B cell (primary cell): ENCODE results near the gene TBXA2R. TPM values are rescaled to one million over a fixed set of nuclear protein-coding genes. Genes with fewer than 3 reads are reported as not detected.

Experiments used
- ATAC-seq: fragments of 200-7000 bp; cut with Tn5 transposase; one replicate; pipeline ENCODE4 v1.10.0; 2021; ENCODE audit warnings: low read depth, mild to moderate bottlenecking, moderate number of reproducible peaks, moderate library complexity
- CTCF ChIA-PET: fragments of 350-600 bp; sonication (Branson Sonifier 250); formaldehyde crosslinking; loops from one replicate; lab custom pipeline; 2021; ENCODE audit warnings: antibody characterized with exemption, inconsistent platforms; lab: Charles Lee
- POLR2A ChIA-PET: fragments of 350-600 bp; sonication (Branson Sonifier 250); formaldehyde crosslinking; loops from one replicate; lab custom pipeline; 2021; ENCODE audit warnings: antibody characterized with exemption; lab: Charles Lee
- DNase-seq: peaks from one replicate; pipeline ENCODE4 v3.0.0; 2013
- H2AFZ ChIP-seq: 2 replicates; pipeline ENCODE4 v1.6.1; 2012; ENCODE audit warnings: mild to moderate bottlenecking, low read depth, low read length; ENCODE audit not compliant: insufficient read depth, poor library complexity, severe bottlenecking
- H3K27ac ChIP-seq, 2 donors: 1 replicate in 1 of 2; 2 replicates in 1 of 2; pipeline ENCODE4 v1.5.1; 2012 to 2013; ENCODE audit warnings: low read length in 2 of 2, mild to moderate bottlenecking in 2 of 2, moderate library complexity in 1 of 2
- H3K27me3 ChIP-seq, 4 experiments: fragments of 200-600 bp in 1 of 4; sonication (generic) in 1 of 4; replicated peaks in 1 of 4; 1 replicate in 2 of 4; 2 replicates in 2 of 4; pipeline versions ENCODE4 v1.6.1 to v1.7.0; 2013 to 2016; ENCODE audit warnings: low read length in 3 of 4, mild to moderate bottlenecking in 2 of 4, mixed read lengths in 1 of 4, moderate library complexity in 1 of 4; ENCODE audit not compliant: insufficient read depth in 4 of 4, control insufficient read depth in 3 of 4; ENCODE audit errors: control extremely low read depth in 1 of 4
- H3K36me3 ChIP-seq, 2 experiments: replicated peaks in 1 of 2; 1 replicate in 1 of 2; 2 replicates in 1 of 2; pipeline versions ENCODE4 v1.6.1 to v1.7.1; 2013; ENCODE audit warnings: low read length in 1 of 2; ENCODE audit not compliant: insufficient read depth in 2 of 2, control insufficient read depth in 1 of 2; ENCODE audit errors: control extremely low read depth in 1 of 2, extremely low read depth in 1 of 2
- H3K4me1 ChIP-seq, 2 donors: fragments of 200-600 bp in 1 of 2; sonication (generic) in 1 of 2; 1 replicate in 1 of 2; 2 replicates in 1 of 2; pipeline versions ENCODE4 v1.5.1 to v1.6.1; 2013 to 2017; ENCODE audit warnings: low read length in 2 of 2; ENCODE audit not compliant: control insufficient read depth in 2 of 2, insufficient read depth in 2 of 2
- H3K4me2 ChIP-seq: replicated peaks from 2 replicates; pipeline ENCODE3; 2012; ENCODE audit warnings: mild to moderate bottlenecking, low read depth, low read length; ENCODE audit not compliant: poor library complexity, severe bottlenecking
- H3K4me3 ChIP-seq, 5 experiments: fragments of 200-600 bp in 1 of 5; sonication (generic) in 1 of 5; 1 replicate in 3 of 5; 2 replicates in 2 of 5; pipeline versions ENCODE4 v1.5.1 to v1.7.0; 2011 to 2016; ENCODE audit warnings: low read length in 4 of 5, mild to moderate bottlenecking in 4 of 5, low read depth in 2 of 5, control low read depth in 1 of 5, moderate library complexity in 1 of 5; ENCODE audit not compliant: insufficient read depth in 1 of 5; ENCODE audit errors: control extremely low read depth in 1 of 5, extremely low read depth in 1 of 5
- H3K79me2 ChIP-seq: fragments of 200-600 bp; sonication (generic); one replicate; pipeline ENCODE4 v1.6.0; 2016; ENCODE audit warnings: low read length; ENCODE audit not compliant: control insufficient read depth, insufficient read depth
- H3K9ac ChIP-seq: fragments of 200-600 bp; sonication (generic); 2 replicates; pipeline ENCODE4 v1.6.1; 2017; ENCODE audit warnings: mild to moderate bottlenecking, low read length, moderate library complexity
- H3K9me3 ChIP-seq, 3 donors: one replicate each; pipeline versions ENCODE4 v1.6.1 to v1.7.1; 2013; ENCODE audit warnings: low read length in 2 of 3; ENCODE audit not compliant: control insufficient read depth in 2 of 3, insufficient read depth in 1 of 3; ENCODE audit errors: control extremely low read depth in 1 of 3
- H4K20me1 ChIP-seq: 2 replicates; pipeline ENCODE4 v1.6.0; 2012; ENCODE audit warnings: mild to moderate bottlenecking, low read length; ENCODE audit not compliant: insufficient read depth, control insufficient read depth, poor library complexity, severe bottlenecking
- H3K27ac Mint-ChIP-seq: one replicate; pipeline ENCODE4 v1.8.0; 2021; ENCODE audit warnings: mixed read lengths
- H3K27me3 Mint-ChIP-seq: one replicate; pipeline ENCODE4 v1.8.0; 2021; ENCODE audit warnings: mixed read lengths
- H3K4me1 Mint-ChIP-seq: one replicate; pipeline ENCODE4 v1.8.0; 2021; ENCODE audit warnings: mixed read lengths
- H3K4me3 Mint-ChIP-seq: one replicate; pipeline ENCODE4 v1.8.0; 2021; ENCODE audit warnings: mixed read lengths
- H3K9me3 Mint-ChIP-seq: one replicate; pipeline ENCODE4 v1.8.0; 2022; ENCODE audit warnings: mixed read lengths; ENCODE audit not compliant: insufficient read depth
- EZH2 ChIP-seq: IDR thresholded peaks from 2 replicates; pipeline ENCODE4 v1.6.1; 2012; ENCODE audit warnings: borderline replicate concordance, low read depth, mild to moderate bottlenecking, moderate library complexity, low read length; ENCODE audit not compliant: insufficient read depth, poor library complexity, severe bottlenecking
- WGBS: methylation state at CpG from one replicate; pipeline ENCODE4 v1.1.5; 2013; ENCODE audit warnings: missing lambda C conversion rate; ENCODE audit not compliant: insufficient coverage; 5-methylcytosine and 5-hydroxymethylcytosine counted together
- intact Hi-C: fragments of 100-400 bp; cut with micrococcal nuclease; formaldehyde crosslinking; loops from one replicate; pipeline ENCODE4 v1.10.0; 2022
- polyA plus RNA-seq: library from polyadenylated mRNA; depleted of rRNA; stranded (reverse); fragments of >200 nt; gene quantifications from 2 replicates; pipeline ENCODE4 v1.2.3, GENCODE V29; 2012
- total RNA-seq, 2 donors: library from RNA; stranded (reverse); fragments of 120-200 nt in 1 of 2; gene quantifications; 1 replicate in 1 of 2; 2 replicates in 1 of 2; pipeline versions ENCODE4 v1.2.3 to v1.2.4, GENCODE V29; 2013 to 2022
- TF ChIP-seq, protein P1 (sequence below): fragments of 200-600 bp; IDR thresholded peaks from one replicate; pipeline ENCODE4 v1.8.0; 2022; ENCODE audit warnings: antibody characterized with exemption, mild to moderate bottlenecking

Gene TBXA2R
- total and polyA plus RNA-seq, 2 donors (not counting 1 experiment from before 2014, with no cell fraction given) = 3.9 to 7.9 TPM

GRCh38 chr19:3603121-3603811 is 3.4 kb downstream of the TBXA2R start:
- H3K27me3 Mint-ChIP-seq = no peaks in the 10 kb centered on the region
- Histone ChIP-seq H4K20me1 (no peaks in the 10 kb centered on the region), H3K9me3 (peaks cover 0 to 20% (median 0%) of the 10 kb centered on the region in 3 donors), H3K79me2 (peaks cover 7% of the 10 kb centered on the region), H3K4me2 (no peak overlapping the region), H3K4me1 (peaks cover 35 to 41% of the 10 kb centered on the region in 2 donors), H2AFZ (no peak overlapping the region), H3K9ac (no peak overlapping the region), H3K4me3 (no peak overlapping the region), H3K27me3 (peaks cover 0 to 4% (median 0%) of the 10 kb centered on the region in 4 experiments), H3K36me3 (no peaks in the 10 kb centered on the region), H3K27ac (no peak overlapping the region)
- ChIA-PET CTCF (interaction anchor here (0.6 to 1.3 kb wide), 3 partner anchors 16 to 85 kb away, joined by 3 read pairs; no protein-coding TSS in a partner anchor), POLR2A (no interaction called here)
- ATAC-seq (no peak), DNase-seq (no peak)
- TF ChIP-seq, protein P1, sequence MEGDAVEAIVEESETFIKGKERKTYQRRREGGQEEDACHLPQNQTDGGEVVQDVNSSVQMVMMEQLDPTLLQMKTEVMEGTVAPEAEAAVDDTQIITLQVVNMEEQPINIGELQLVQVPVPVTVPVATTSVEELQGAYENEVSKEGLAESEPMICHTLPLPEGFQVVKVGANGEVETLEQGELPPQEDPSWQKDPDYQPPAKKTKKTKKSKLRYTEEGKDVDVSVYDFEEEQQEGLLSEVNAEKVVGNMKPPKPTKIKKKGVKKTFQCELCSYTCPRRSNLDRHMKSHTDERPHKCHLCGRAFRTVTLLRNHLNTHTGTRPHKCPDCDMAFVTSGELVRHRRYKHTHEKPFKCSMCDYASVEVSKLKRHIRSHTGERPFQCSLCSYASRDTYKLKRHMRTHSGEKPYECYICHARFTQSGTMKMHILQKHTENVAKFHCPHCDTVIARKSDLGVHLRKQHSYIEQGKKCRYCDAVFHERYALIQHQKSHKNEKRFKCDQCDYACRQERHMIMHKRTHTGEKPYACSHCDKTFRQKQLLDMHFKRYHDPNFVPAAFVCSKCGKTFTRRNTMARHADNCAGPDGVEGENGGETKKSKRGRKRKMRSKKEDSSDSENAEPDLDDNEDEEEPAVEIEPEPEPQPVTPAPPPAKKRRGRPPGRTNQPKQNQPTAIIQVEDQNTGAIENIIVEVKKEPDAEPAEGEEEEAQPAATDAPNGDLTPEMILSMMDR = no peak
- no peak for TF ChIP-seq EZH2
- H3K9me3 Mint-ChIP-seq = no peaks in the 10 kb centered on the region
- no peak overlapping the region for H3K27ac Mint-ChIP-seq
- no peak overlapping the region for H3K4me3 Mint-ChIP-seq
- intact Hi-C loops = no loop called here
- 95% methylated on average over 23 of the region's 23 CpGs for WGBS
- H3K4me1 Mint-ChIP-seq = peaks cover 12% of the 10 kb centered on the region

DNA sequence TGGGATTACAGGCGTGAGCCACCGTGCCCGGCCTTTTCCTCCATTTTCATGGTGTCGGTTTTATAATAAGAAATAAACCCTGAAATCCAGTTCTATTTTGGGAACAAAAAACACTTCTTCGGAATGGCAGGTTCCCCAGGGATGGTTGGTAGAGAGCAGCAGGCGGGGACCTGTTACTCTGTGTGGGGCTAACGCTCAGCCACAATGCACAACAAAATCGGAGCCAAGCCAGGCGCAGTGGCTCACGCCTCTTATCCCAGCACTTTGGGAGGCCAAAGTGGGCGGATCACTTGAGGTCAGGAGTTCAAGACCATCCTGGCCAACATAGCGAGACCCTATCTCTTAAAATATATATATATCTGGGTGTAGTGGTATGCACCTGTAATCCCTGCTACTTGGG is 5.7 kb downstream of the TBXA2R start:
- no peaks in the 10 kb centered on the region for H3K9me3 Mint-ChIP-seq
- ChIA-PET POLR2A (interaction anchor here (0.7 kb wide), 1 partner anchor 10 kb away, joined by 3 read pairs; no protein-coding TSS in a partner anchor), CTCF (no interaction called here)
- Histone ChIP-seq H4K20me1 (no peaks in the 10 kb centered on the region), H3K4me3 (no peak overlapping the region), H3K4me1 (peaks cover 18 to 20% of the 10 kb centered on the region in 2 donors), H3K27ac (no peak overlapping the region), H3K79me2 (peaks cover 6% of the 10 kb centered on the region), H3K36me3 (no peaks in the 10 kb centered on the region), H3K9me3 (peaks cover 0 to 9% (median 0%) of the 10 kb centered on the region in 3 donors), H3K27me3 (no peaks in the 10 kb centered on the region), H3K9ac (no peak overlapping the region), H3K4me2 (no peak overlapping the region), H2AFZ (no peak overlapping the region)
- WGBS = 96% methylated on average over 5 of the region's 12 CpGs
- H3K4me1 Mint-ChIP-seq = no peaks in the 10 kb centered on the region
- DNase-seq (no peak), ATAC-seq (no peak)
- intact Hi-C loops = no loop called here
- no peak overlapping the region for H3K4me3 Mint-ChIP-seq
- no peak overlapping the region for H3K27ac Mint-ChIP-seq
- TF ChIP-seq, protein P1 = no peak
- no peak for TF ChIP-seq EZH2
- no peaks in the 10 kb centered on the region for H3K27me3 Mint-ChIP-seq
